BLaER1 treated with 17β-estradiol and CSF1 and Interleukin-3, amounts not matched to agents 10 nM and 100 nM (cell line): ENCODE results near the gene NR3C2.
A peak's percentile ranks its signal among the peaks of the same experiment; 100 is the strongest.

Source experiments
- H3K27ac ChIP-seq, 11 experiments: shearing (Covaris generic); formaldehyde crosslinking; 2 replicates each; pipeline ENCODE4 v1.8.1; 2022
- H3K27me3 ChIP-seq, 11 experiments: shearing (Covaris generic); formaldehyde crosslinking; 2 replicates each; pipeline ENCODE4 v1.8.1; 2022
- H3K36me3 ChIP-seq, 11 experiments: shearing (Covaris generic); formaldehyde crosslinking; 2 replicates each; pipeline ENCODE4 v1.8.1; 2022
- H3K4me1 ChIP-seq, 10 experiments: shearing (Covaris generic); formaldehyde crosslinking; 2 replicates each; pipeline ENCODE4 v1.8.1; 2022
- H3K4me2 ChIP-seq, 11 experiments: shearing (Covaris generic); formaldehyde crosslinking; 2 replicates each; pipeline ENCODE4 v1.8.1; 2022
- H3K4me3 ChIP-seq, 10 experiments: shearing (Covaris generic); formaldehyde crosslinking; 2 replicates each; pipeline ENCODE4 v1.8.1; 2022
- H3K9ac ChIP-seq, 11 experiments: shearing (Covaris generic); formaldehyde crosslinking; 2 replicates each; pipeline ENCODE4 v1.8.1; 2022
- H3K9me3 ChIP-seq, 11 experiments: shearing (Covaris generic); formaldehyde crosslinking; replicated peaks in 1 of 11; 2 replicates each; pipeline ENCODE4 v1.8.1; 2022
- H4K20me1 ChIP-seq, 11 experiments: shearing (Covaris generic); formaldehyde crosslinking; 2 replicates each; pipeline ENCODE4 v1.8.1; 2022
- Cebpa-rat ChIP-seq, 11 experiments: shearing (Covaris generic); IDR thresholded peaks; 2 replicates each; pipeline ENCODE4 v1.8.1; 2022

NR3C2 gene

DNA sequence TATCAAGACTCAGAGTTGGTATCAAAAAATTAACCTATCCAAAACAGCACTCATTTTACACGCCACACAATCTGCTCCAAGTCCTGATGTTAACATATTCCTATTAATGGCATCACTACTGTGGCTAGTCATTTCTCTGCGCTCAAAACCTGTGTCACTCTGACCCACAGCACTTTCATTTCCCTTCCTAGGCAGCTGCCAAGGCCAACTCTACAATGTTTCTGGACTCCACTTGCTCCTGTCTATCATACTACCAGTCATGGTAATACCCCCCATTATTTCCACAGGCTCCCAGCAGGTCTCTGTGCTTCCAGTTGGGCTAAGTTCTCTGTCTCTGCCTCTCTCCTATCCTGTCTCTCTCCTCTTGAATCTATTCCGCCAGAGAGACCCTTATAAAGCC lies 323.6 kb downstream of the NR3C2 start:
- H3K36me3 ChIP-seq: no peaks in the 10 kb centered on the region
- H4K20me1 ChIP-seq: no peaks in the 10 kb centered on the region
- no peak overlapping the region for H3K4me3 ChIP-seq
- no peak overlapping the region for H3K4me2 ChIP-seq
- no peaks in the 10 kb centered on the region for H3K27me3 ChIP-seq
- peaks cover 14 to 23% (median 20%) of the 10 kb centered on the region in 11 experiments for H3K9me3 ChIP-seq
- TF ChIP-seq Cebpa-rat (IDR thresholded peaks at IDR 0.05): no peak
- H3K9ac ChIP-seq: no peak overlapping the region
- no peak overlapping the region for H3K27ac ChIP-seq
- peaks cover 0 to 5% (median 0%) of the 10 kb centered on the region in 10 experiments; a peak in 3 of 20 replicates for H3K4me1 ChIP-seq

DNA sequence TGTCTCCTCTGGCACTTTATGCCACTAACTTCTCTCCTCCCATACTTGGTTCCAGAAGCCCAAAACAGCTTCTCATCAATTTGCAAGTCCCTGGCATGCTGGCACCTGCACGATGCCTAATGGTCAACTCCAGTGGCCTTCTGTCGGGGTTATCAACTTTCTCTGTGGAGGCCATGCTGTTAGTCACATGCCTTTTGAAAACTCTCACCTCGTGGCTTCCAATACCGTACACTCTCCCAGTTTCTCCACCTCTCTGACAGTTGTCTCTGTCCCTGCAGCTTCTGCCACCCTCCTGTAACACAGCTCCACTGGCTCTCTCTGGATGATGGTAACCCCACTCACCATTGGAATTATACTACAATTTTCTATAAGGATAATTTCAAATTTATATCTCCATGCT lies 324.0 kb downstream of the NR3C2 start:
- no peak for TF ChIP-seq Cebpa-rat (IDR thresholded peaks at IDR 0.05)
- no peak overlapping the region for H3K9ac ChIP-seq

DNA sequence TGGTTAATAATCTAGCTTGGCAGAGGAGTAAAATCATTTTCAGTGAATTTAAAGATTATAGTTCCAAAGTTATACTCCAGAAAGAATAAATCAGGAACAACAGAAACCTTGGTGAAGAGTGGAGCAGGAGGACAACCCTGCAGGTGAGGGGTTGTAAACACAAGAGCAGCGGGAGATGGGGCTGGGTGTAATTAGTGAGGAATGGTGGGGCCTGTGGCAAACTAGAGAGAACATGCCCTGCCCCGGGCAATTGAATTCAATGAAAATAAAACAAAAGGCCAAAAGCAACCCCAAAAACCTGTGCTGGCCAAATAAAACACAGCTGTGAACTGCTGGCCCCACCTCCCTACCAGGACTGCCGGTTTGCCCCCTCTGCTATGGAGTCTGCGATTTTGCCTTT lies 325.2 kb downstream of the NR3C2 start:
- Histone ChIP-seq H3K4me2 (no peak overlapping the region), H4K20me1 (no peaks in the 10 kb centered on the region), H3K4me3 (no peak overlapping the region), H3K4me1 (peaks cover 0 to 13% (median 6%) of the 10 kb centered on the region in 10 experiments; a peak in 10 of 20 replicates), H3K9ac (no peak overlapping the region), H3K27me3 (no peaks in the 10 kb centered on the region), H3K36me3 (no peaks in the 10 kb centered on the region), H3K27ac (no peak overlapping the region), H3K9me3 (peaks cover 0 to 7% (median 3%) of the 10 kb centered on the region in 11 experiments; a peak in 11 of 22 replicates)
- no peak for TF ChIP-seq Cebpa-rat (IDR thresholded peaks at IDR 0.05)

More for the DNA sequence above, 324.0 kb downstream of the NR3C2 start:
- H3K27ac ChIP-seq: no peak overlapping the region
- H3K27me3 ChIP-seq: no peaks in the 10 kb centered on the region
- peaks cover 10 to 19% (median 15%) of the 10 kb centered on the region in 11 experiments for H3K9me3 ChIP-seq
- no peaks in the 10 kb centered on the region for H3K36me3 ChIP-seq
- H3K4me1 ChIP-seq: peaks cover 0 to 5% (median 0%) of the 10 kb centered on the region in 10 experiments; a peak in 3 of 20 replicates
- no peaks in the 10 kb centered on the region for H4K20me1 ChIP-seq
- no peak overlapping the region for H3K4me2 ChIP-seq
- H3K4me3 ChIP-seq: no peak overlapping the region

GRCh38 chr4:148116264-148116663 lies 325.9 kb downstream of the NR3C2 start:
- Histone ChIP-seq H3K9me3 (no peaks in the 10 kb centered on the region; a peak in 2 of 22 replicates), H3K4me3 (no peak overlapping the region)

GRCh38 chr4:148114436-148114835 lies 327.8 kb downstream of the NR3C2 start:
- H3K4me2 ChIP-seq: no peak overlapping the region
- H4K20me1 ChIP-seq: no peaks in the 10 kb centered on the region
- H3K36me3 ChIP-seq: no peaks in the 10 kb centered on the region
- peaks cover 0 to 16% (median 10%) of the 10 kb centered on the region in 10 experiments; a peak in 10 of 20 replicates for H3K4me1 ChIP-seq
- no peaks in the 10 kb centered on the region for H3K27me3 ChIP-seq
- no peak for TF ChIP-seq Cebpa-rat (IDR thresholded peaks at IDR 0.05)
- H3K9ac ChIP-seq: no peak overlapping the region
- H3K9me3 ChIP-seq: no peaks in the 10 kb centered on the region
- no peak overlapping the region for H3K4me3 ChIP-seq
- H3K27ac ChIP-seq: no peak overlapping the region

More at GRCh38 chr4:148116264-148116663, 325.9 kb downstream of the NR3C2 start:
- Histone ChIP-seq H3K36me3 (no peaks in the 10 kb centered on the region), H3K4me2 (no peak overlapping the region), H3K4me1 (peaks cover 0 to 16% (median 10%) of the 10 kb centered on the region in 10 experiments; a peak in 10 of 20 replicates), H3K27me3 (no peaks in the 10 kb centered on the region), H4K20me1 (no peaks in the 10 kb centered on the region), H3K9ac (no peak overlapping the region), H3K27ac (no peak overlapping the region)
- no peak for TF ChIP-seq Cebpa-rat (IDR thresholded peaks at IDR 0.05)

DNA sequence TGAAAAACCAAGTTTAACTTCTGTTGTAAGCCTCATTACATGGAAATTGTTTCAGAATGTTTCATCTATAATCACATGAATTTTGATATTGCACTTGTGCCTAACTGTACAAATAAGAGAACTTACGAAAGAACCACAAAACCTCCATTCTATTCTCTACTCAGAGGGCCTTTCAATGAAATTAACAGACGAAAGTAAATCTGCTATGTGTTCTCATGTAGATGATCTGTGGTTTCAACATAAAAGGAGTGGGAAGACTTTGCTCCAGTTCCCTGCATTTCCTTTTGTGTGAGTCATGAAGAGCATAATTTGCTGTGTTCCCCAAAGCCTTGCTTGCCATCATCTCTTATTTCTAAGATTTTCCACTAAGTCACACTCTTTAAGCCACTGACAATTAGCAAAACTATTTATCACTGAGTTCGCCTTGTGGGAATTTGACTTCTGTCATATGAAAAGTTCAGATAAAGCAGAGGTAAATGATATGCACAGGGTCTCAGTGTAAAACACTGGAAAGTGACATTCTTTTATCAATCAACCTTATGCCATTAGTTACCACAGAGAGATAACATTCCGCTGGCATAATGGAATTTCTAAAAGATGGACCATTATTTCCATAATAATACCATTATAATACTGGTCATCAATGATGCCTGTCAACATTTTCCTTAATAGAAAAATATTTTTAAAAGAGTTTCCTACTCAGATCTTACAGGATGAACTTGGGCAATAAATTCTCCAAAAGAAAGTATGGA lies 329.8 kb downstream of the NR3C2 start:
- Histone ChIP-seq H3K9me3 (no peaks in the 10 kb centered on the region), H3K4me3 (no peak overlapping the region), H3K27ac (no peak overlapping the region), H3K36me3 (no peaks in the 10 kb centered on the region), H3K27me3 (no peaks in the 10 kb centered on the region), H4K20me1 (no peaks in the 10 kb centered on the region), H3K4me1 (peaks cover 0 to 16% (median 10%) of the 10 kb centered on the region in 10 experiments; a peak in 10 of 20 replicates), H3K4me2 (peak overlapping the region in 6 of 11 experiments; percentile 3 to 57 (median 36); a peak in 9 of 22 replicates), H3K9ac (no peak overlapping the region)
- TF ChIP-seq Cebpa-rat (IDR thresholded peaks at IDR 0.05): no peak

DNA sequence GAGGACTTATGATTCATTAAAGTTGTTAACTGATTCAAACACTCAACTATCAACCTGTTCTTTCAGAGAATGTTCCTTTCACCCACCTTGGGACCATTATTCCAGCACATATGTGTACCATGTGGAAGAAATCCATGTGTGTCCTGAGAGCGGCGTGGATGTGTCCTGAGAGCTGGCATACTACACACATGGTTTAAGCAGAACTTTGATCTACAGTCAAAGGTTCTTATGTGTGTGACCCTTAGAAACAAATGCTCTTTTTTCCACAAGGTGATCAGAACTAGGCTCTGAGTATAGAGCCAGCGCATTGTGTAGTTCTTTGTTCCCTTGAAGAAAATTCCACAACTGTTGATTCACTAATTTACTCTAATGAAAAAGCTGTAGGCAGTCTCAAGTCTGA lies 332.0 kb downstream of the NR3C2 start:
- Histone ChIP-seq H3K9ac (no peak overlapping the region), H3K9me3 (peaks cover 0 to 10% (median 4%) of the 10 kb centered on the region in 11 experiments; a peak in 8 of 22 replicates)

DNA sequence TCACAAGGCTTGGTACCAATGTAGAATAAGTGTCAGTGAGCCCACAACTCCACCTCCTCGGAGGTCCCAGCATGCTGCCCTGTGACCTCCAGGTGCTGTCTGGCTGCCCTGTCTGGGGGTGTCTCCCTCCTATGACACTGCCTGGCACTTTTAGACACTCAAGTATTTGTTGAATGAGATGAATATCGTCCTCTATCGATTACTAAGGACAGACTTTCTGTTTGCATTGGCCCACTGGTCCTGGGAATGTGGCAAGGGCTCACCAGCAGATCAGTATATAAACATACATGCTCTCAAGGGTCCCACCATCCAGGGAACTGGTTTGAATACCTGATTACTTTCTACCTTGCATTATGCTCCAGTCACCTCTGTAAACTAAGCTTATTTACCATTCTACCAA lies 333.0 kb downstream of the NR3C2 start:
- no peak overlapping the region for H3K4me3 ChIP-seq
- H3K9me3 ChIP-seq: peaks cover 0 to 10% (median 5%) of the 10 kb centered on the region in 11 experiments; a peak in 10 of 22 replicates
- H3K27ac ChIP-seq: no peak overlapping the region
- no peaks in the 10 kb centered on the region for H3K36me3 ChIP-seq
- H3K4me2 ChIP-seq: no peak overlapping the region
- no peak overlapping the region for H3K9ac ChIP-seq
- H3K4me1 ChIP-seq: peaks cover 0 to 13% (median 10%) of the 10 kb centered on the region in 10 experiments; a peak in 10 of 20 replicates
- TF ChIP-seq Cebpa-rat (IDR thresholded peaks at IDR 0.05): no peak
- no peaks in the 10 kb centered on the region for H3K27me3 ChIP-seq
- no peaks in the 10 kb centered on the region for H4K20me1 ChIP-seq

More for the DNA sequence above, 332.0 kb downstream of the NR3C2 start:
- H3K27ac ChIP-seq: no peak overlapping the region
- no peak overlapping the region for H3K4me3 ChIP-seq
- H3K36me3 ChIP-seq: no peaks in the 10 kb centered on the region
- TF ChIP-seq Cebpa-rat (IDR thresholded peaks at IDR 0.05): no peak
- peaks cover 0 to 13% (median 10%) of the 10 kb centered on the region in 10 experiments; a peak in 10 of 20 replicates for H3K4me1 ChIP-seq
- H3K27me3 ChIP-seq: no peaks in the 10 kb centered on the region
- H4K20me1 ChIP-seq: no peaks in the 10 kb centered on the region
- H3K4me2 ChIP-seq: no peak overlapping the region

GRCh38 chr4:148108766-148109165 lies 333.4 kb downstream of the NR3C2 start:
- Histone ChIP-seq H3K4me1 (peaks cover 0 to 13% (median 10%) of the 10 kb centered on the region in 10 experiments; a peak in 10 of 20 replicates), H3K9ac (no peak overlapping the region), H3K9me3 (peaks cover 0 to 10% (median 5%) of the 10 kb centered on the region in 11 experiments; a peak in 10 of 22 replicates)

More at GRCh38 chr4:148108766-148109165, 333.4 kb downstream of the NR3C2 start:
- Histone ChIP-seq H3K27me3 (no peaks in the 10 kb centered on the region), H3K27ac (no peak overlapping the region), H3K4me3 (no peak overlapping the region), H4K20me1 (no peaks in the 10 kb centered on the region), H3K36me3 (no peaks in the 10 kb centered on the region), H3K4me2 (no peak overlapping the region)
- TF ChIP-seq Cebpa-rat (IDR thresholded peaks at IDR 0.05): no peak
